IMR-90 (cell line): Measurements from ENCODE around the gene PIP5K1C.

Source experiments
- CEBPB ChIP-seq: IDR thresholded peaks from 2 replicates; pipeline ENCODE4 v1.6.1; 2012; ENCODE audit warnings: low read depth, low read length, improper control_type of control experiment
- NFE2L2 ChIP-seq: fragments of 150-350 bp; IDR thresholded peaks from 2 replicates; pipeline ENCODE4 v1.6.1; 2016; ENCODE audit warnings: low read depth, mild to moderate bottlenecking, low read length

DNA sequence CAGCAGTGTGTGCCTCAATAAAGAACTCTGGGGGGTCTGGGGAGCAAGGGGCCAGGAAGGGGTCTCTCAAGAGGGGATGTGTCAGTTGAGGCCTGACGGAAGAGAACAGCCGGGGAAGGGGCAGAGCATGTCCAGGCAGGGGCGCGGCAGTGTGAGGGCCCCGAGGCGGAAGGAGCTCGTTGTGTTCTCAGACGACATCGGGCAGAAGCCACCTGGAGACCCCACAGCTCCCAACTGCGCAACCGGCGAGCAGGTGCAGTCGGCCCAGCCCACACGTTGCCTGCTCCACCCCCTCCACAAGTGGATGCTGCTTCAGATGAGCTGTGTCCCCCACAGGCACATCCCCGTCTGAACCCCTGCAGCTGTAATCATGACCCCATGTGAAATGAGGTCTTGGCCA lies 78.6 kb downstream of the PIP5K1C start:
- TF ChIP-seq CEBPB (no peak), NFE2L2 (no peak)
